IMR-90 (cell line): ENCODE results near the gene RARB. TPM values are rescaled to one million over a fixed set of nuclear protein-coding genes. Genes with fewer than 3 reads are reported as not detected.

Experiments
- ATAC-seq: fragments of 200-7000 bp; cut with Tn5 transposase; 2 replicates; pipeline ENCODE4 v1.9.1; 2020; ENCODE audit warnings: low read depth, mild to moderate bottlenecking, moderate library complexity
- BruUV-seq: library from RNA; stranded (reverse); fragments of 400-500 nt; replicated peaks from 2 replicates; lab custom pipeline; 2021; lab: Mats Ljungman, UMichigan
- CTCF ChIA-PET: fragments of 300-600 bp; formaldehyde crosslinking; extraction: SDS; loops from one replicate; lab custom pipeline; 2021; ENCODE audit warnings: antibody characterized with exemption; lab: Yijun Ruan, JAX
- POLR2A ChIA-PET: fragments of 300-600 bp; sonication (Branson Sonifier 250); formaldehyde crosslinking; loops from one replicate; lab custom pipeline; 2022; ENCODE audit warnings: antibody characterized with exemption; ENCODE audit not compliant: unreplicated experiment; lab: Charles Lee
- DNase-seq: peaks from one replicate; pipeline ENCODE4 v3.0.0; 2013
- H2AFZ ChIP-seq: replicated peaks from 2 replicates; pipeline ENCODE3; 2013; ENCODE audit warnings: low read length, mild to moderate bottlenecking; ENCODE audit not compliant: poor library complexity
- H2AK5ac ChIP-seq: 2 replicates; pipeline ENCODE4 v1.6.1; 2013; ENCODE audit warnings: low read depth, low read length, inconsistent platforms
- H2AK9ac ChIP-seq: replicated peaks from 2 replicates; pipeline ENCODE3; 2013; ENCODE audit warnings: mild to moderate bottlenecking, low read depth, low read length, moderate library complexity; ENCODE audit not compliant: poor library complexity
- H2BK120ac ChIP-seq: 2 replicates; pipeline ENCODE4 v1.6.1; 2013; ENCODE audit warnings: low read depth, low read length, inconsistent platforms
- H2BK15ac ChIP-seq: 3 replicates; pipeline ENCODE4 v1.6.1; 2013; ENCODE audit warnings: low read depth, low read length, inconsistent platforms
- H2BK20ac ChIP-seq: 2 replicates; pipeline ENCODE4 v1.6.1; 2013; ENCODE audit warnings: low read depth, mild to moderate bottlenecking, inconsistent platforms, low read length, moderate library complexity
- H2BK5ac ChIP-seq: 2 replicates; pipeline ENCODE4 v1.6.1; 2013; ENCODE audit warnings: mild to moderate bottlenecking, low read depth, low read length, inconsistent platforms; ENCODE audit not compliant: poor library complexity, severe bottlenecking
- H3K14ac ChIP-seq: replicated peaks from 2 replicates; pipeline ENCODE4 v1.6.1; 2013; ENCODE audit warnings: low read depth, low read length, inconsistent platforms
- H3K18ac ChIP-seq: 2 replicates; pipeline ENCODE4 v1.6.1; 2013; ENCODE audit warnings: low read depth, low read length, control low read depth
- H3K23ac ChIP-seq: 2 replicates; pipeline ENCODE4 v1.6.1; 2013; ENCODE audit warnings: low read depth, low read length, inconsistent platforms
- H3K27ac ChIP-seq: 2 replicates; pipeline ENCODE4 v1.5.1; 2013; ENCODE audit warnings: mild to moderate bottlenecking, control low read depth, low read length; ENCODE audit not compliant: insufficient read depth
- H3K27me3 ChIP-seq: 2 replicates; pipeline ENCODE4 v1.6.1; 2013; ENCODE audit warnings: low read length; ENCODE audit not compliant: control insufficient read depth, insufficient read depth
- H3K36me3 ChIP-seq: 2 replicates; pipeline ENCODE4 v1.6.1; 2013; ENCODE audit warnings: low read length, mixed read lengths; ENCODE audit not compliant: control insufficient read depth, insufficient read depth
- H3K4ac ChIP-seq: 2 replicates; pipeline ENCODE4 v1.6.1; 2013; ENCODE audit warnings: low read depth, low read length, inconsistent platforms
- H3K4me1 ChIP-seq: 2 replicates; pipeline ENCODE4 v1.6.1; 2013; ENCODE audit warnings: low read length, mixed read lengths; ENCODE audit not compliant: control insufficient read depth, insufficient read depth
- H3K4me2 ChIP-seq: 2 replicates; pipeline ENCODE4 v1.6.1; 2013; ENCODE audit warnings: low read depth, mild to moderate bottlenecking, control low read depth, low read length, moderate library complexity
- H3K4me3 ChIP-seq: 2 replicates; pipeline ENCODE4 v1.5.1; 2013; ENCODE audit warnings: low read depth, mild to moderate bottlenecking, control low read depth, low read length, moderate library complexity; ENCODE audit not compliant: insufficient read depth
- H3K56ac ChIP-seq: 2 replicates; pipeline ENCODE4 v1.6.1; 2013; ENCODE audit warnings: low read length, inconsistent platforms; ENCODE audit not compliant: insufficient read depth; ENCODE audit errors: extremely low read depth
- H3K79me1 ChIP-seq, 2 experiments: 2 replicates each; pipeline ENCODE4 v1.6.1; 2013; ENCODE audit warnings: low read length in 2 of 2, inconsistent platforms in 1 of 2, low read depth in 1 of 2
- H3K9ac ChIP-seq: 2 replicates; pipeline ENCODE4 v1.6.1; 2013; ENCODE audit warnings: low read depth, low read length, control low read depth
- H3K9me1 ChIP-seq: 2 replicates; pipeline ENCODE4 v1.6.1; 2013; ENCODE audit warnings: low read length, inconsistent platforms; ENCODE audit not compliant: insufficient read depth
- H3K9me3 ChIP-seq: 2 replicates; pipeline ENCODE4 v1.6.1; 2013; ENCODE audit warnings: low read length; ENCODE audit not compliant: control insufficient read depth, insufficient read depth
- H4K20me1 ChIP-seq: 2 replicates; pipeline ENCODE4 v1.6.1; 2013; ENCODE audit warnings: low read length, inconsistent platforms; ENCODE audit not compliant: insufficient read depth
- H4K5ac ChIP-seq: 2 replicates; pipeline ENCODE4 v1.6.1; 2013; ENCODE audit warnings: mild to moderate bottlenecking, low read depth, low read length, control low read depth
- H4K8ac ChIP-seq, 2 experiments: 2 replicates each; pipeline ENCODE4 v1.6.1; 2013; ENCODE audit warnings: low read depth in 2 of 2, low read length in 2 of 2, control low read depth in 1 of 2, inconsistent platforms in 1 of 2
- H4K91ac ChIP-seq: 2 replicates; pipeline ENCODE4 v1.6.1; 2013; ENCODE audit warnings: low read depth, low read length, inconsistent platforms; ENCODE audit not compliant: insufficient read depth
- BHLHE40 ChIP-seq: fragments of 150-350 bp; IDR thresholded peaks from 2 replicates; pipeline ENCODE4 v1.6.1; 2016; ENCODE audit warnings: mild to moderate bottlenecking, low read depth, low read length
- CEBPB ChIP-seq: IDR thresholded peaks from 2 replicates; pipeline ENCODE4 v1.6.1; 2012; ENCODE audit warnings: low read depth, low read length, improper control_type of control experiment
- CHD1 ChIP-seq: IDR thresholded peaks from 2 replicates; pipeline ENCODE4 v1.6.1; 2012; ENCODE audit warnings: low read depth, low read length, improper control_type of control experiment
- CTCF ChIP-seq: conservative IDR thresholded peaks from 2 replicates; pipeline ENCODE4 v1.5.1; 2012; ENCODE audit warnings: mild to moderate bottlenecking, low read depth, low read length, improper control_type of control experiment
- ELK1 ChIP-seq: fragments of 150-350 bp; IDR thresholded peaks from 2 replicates; pipeline ENCODE4 v1.6.1; 2016; ENCODE audit warnings: low read depth, mild to moderate bottlenecking, low read length, moderate library complexity, borderline replicate concordance
- FOS ChIP-seq: fragments of 150-350 bp; IDR thresholded peaks from 2 replicates; pipeline ENCODE4 v1.6.1; 2016; ENCODE audit warnings: low read depth, low read length
- MAFK ChIP-seq: IDR thresholded peaks from 2 replicates; pipeline ENCODE4 v1.6.1; 2012; ENCODE audit warnings: low read depth, low read length, improper control_type of control experiment
- MAZ ChIP-seq: IDR thresholded peaks from 2 replicates; pipeline ENCODE4 v1.6.1; 2012; ENCODE audit warnings: low read depth, mild to moderate bottlenecking, low read length, improper control_type of control experiment, moderate library complexity, borderline replicate concordance
- MXI1 ChIP-seq: IDR thresholded peaks from 2 replicates; pipeline ENCODE4 v1.6.1; 2012; ENCODE audit warnings: low read depth, mild to moderate bottlenecking, low read length, moderate library complexity, borderline replicate concordance
- NFE2L2 ChIP-seq: fragments of 150-350 bp; IDR thresholded peaks from 2 replicates; pipeline ENCODE4 v1.6.1; 2016; ENCODE audit warnings: low read depth, mild to moderate bottlenecking, low read length
- POLR2A ChIP-seq: IDR thresholded peaks from 2 replicates; pipeline ENCODE4 v1.6.1; 2012; ENCODE audit warnings: mild to moderate bottlenecking, low read depth, low read length
- RAD21 ChIP-seq: IDR thresholded peaks from 2 replicates; pipeline ENCODE4 v1.6.1; 2012; ENCODE audit warnings: low read length, improper control_type of control experiment
- RCOR1 ChIP-seq: IDR thresholded peaks from 2 replicates; pipeline ENCODE4 v1.6.1; 2012; ENCODE audit warnings: mild to moderate bottlenecking, low read length, improper control_type of control experiment; ENCODE audit not compliant: insufficient replicate concordance
- RFX5 ChIP-seq: IDR thresholded peaks from 2 replicates; pipeline ENCODE4 v1.8.0; 2012; ENCODE audit warnings: low read depth, mild to moderate bottlenecking, low read length, moderate library complexity
- SMC3 ChIP-seq: fragments of 150-350 bp; IDR thresholded peaks from 2 replicates; pipeline ENCODE4 v1.6.1; 2016; ENCODE audit warnings: low read depth, mild to moderate bottlenecking, antibody characterized with exemption, low read length, moderate library complexity
- USF2 ChIP-seq: fragments of 150-350 bp; IDR thresholded peaks from 2 replicates; pipeline ENCODE4 v1.6.1; 2017; ENCODE audit warnings: mild to moderate bottlenecking, antibody characterized with exemption, low read length, low read depth
- dilution Hi-C: fragments of 300-500 bp; cut with HindIII; formaldehyde crosslinking; loops from one replicate; pipeline ENCODE4 v1.14.3; 2018; ENCODE audit warnings: low sequenced_read_pairs; ENCODE audit not compliant: unreplicated experiment
- in situ Hi-C: fragments of 300-500 bp; cut with MboI; formaldehyde crosslinking; loops from 3 replicates; pipeline ENCODE4 v1.14.3; 2019; ENCODE audit warnings: low sequenced_read_pairs, inconsistent platforms, mixed read lengths
- intact Hi-C: fragments of 100-400 bp; cut with micrococcal nuclease; formaldehyde crosslinking; loops from 2 replicates; pipeline ENCODE4 v1.10.0; 2022
- polyA plus RNA-seq, 3 experiments: library from polyadenylated mRNA; depleted of rRNA; stranded (reverse); fragments of >200 nt; gene quantifications; 2 replicates each; pipeline ENCODE4 v1.2.3, GENCODE V29; 2012; ENCODE audit warnings: low replicate concordance in 1 of 3
- total RNA-seq: library from RNA; depleted of rRNA; stranded (reverse); fragments of >200 nt; gene quantifications from 2 replicates; pipeline ENCODE4 v1.2.3, GENCODE V29; 2012

Gene RARB
- total and polyA plus RNA-seq, 2 of the 4 experiments (the other 2 are of a cell fraction): 0.53 to 1.4 TPM

- no peak overlapping the region for H3K18ac ChIP-seq
- no peak overlapping the region for H4K8ac ChIP-seq
- DNase-seq: no peak
- no peaks in the 10 kb centered on the region for H3K9me3 ChIP-seq
- H3K9ac ChIP-seq: no peak overlapping the region
- dilution Hi-C loops (no loop called here), intact Hi-C loops (no loop called here), in situ Hi-C loops (no loop called here)
- no peaks in the 10 kb centered on the region for H4K20me1 ChIP-seq
- no peak overlapping the region for H4K91ac ChIP-seq
- peaks cover 15% of the 10 kb centered on the region for H3K36me3 ChIP-seq
- no peaks in the 10 kb centered on the region for H3K9me1 ChIP-seq
- no peaks in the 10 kb centered on the region for H3K4me1 ChIP-seq
- no peak for TF ChIP-seq RCOR1
- TF ChIP-seq CHD1: no peak
- TF ChIP-seq CTCF: no peak
- TF ChIP-seq MAZ: no peak
- TF ChIP-seq POLR2A: no peak
- no peak for TF ChIP-seq CEBPB
- no peak for TF ChIP-seq BHLHE40
- TF ChIP-seq FOS: no peak
- no peak for TF ChIP-seq MXI1
- TF ChIP-seq SMC3: no peak
- TF ChIP-seq RAD21: no peak
- no peak for TF ChIP-seq RFX5
- TF ChIP-seq MAFK: no peak
- TF ChIP-seq ELK1: no peak
- no peak for TF ChIP-seq USF2
- no peak for TF ChIP-seq NFE2L2
- H2BK5ac ChIP-seq: no peak overlapping the region
- ATAC-seq: no peak
- ChIA-PET CTCF (interaction anchor here (1.6 kb wide), 1 partner anchor 30 kb away, joined by 5 read pairs; no protein-coding TSS in a partner anchor), POLR2A (no interaction called here)
- no peak overlapping the region for H2BK20ac ChIP-seq
- no peak overlapping the region for H2BK120ac ChIP-seq
- no peak overlapping the region for H2AK9ac ChIP-seq
- H3K4me3 ChIP-seq: no peak overlapping the region
- no peak overlapping the region for H3K27ac ChIP-seq
- no peaks in the 10 kb centered on the region for H3K79me1 ChIP-seq
- H3K14ac ChIP-seq: no peak overlapping the region
- H3K27me3 ChIP-seq: no peaks in the 10 kb centered on the region
- no TSS peak for BruUV-seq
- H3K4ac ChIP-seq: no peak overlapping the region
- no peak overlapping the region for H3K56ac ChIP-seq
- no peak overlapping the region for H4K5ac ChIP-seq
- no peak overlapping the region for H2AK5ac ChIP-seq
- H3K23ac ChIP-seq: no peak overlapping the region
- H2BK15ac ChIP-seq: no peak overlapping the region
- no peak overlapping the region for H2AFZ ChIP-seq
- no peak overlapping the region for H3K4me2 ChIP-seq
Measured at GRCh38 chr3:25618028-25618427, 190.0 kb downstream of the RARB start.
